Stimulated activated CD4-positive, alpha-beta T cell treated with anti-CD3 and anti-CD28 coated beads, Interleukin-12 subunit alpha, Interleukin-12 subunit beta, amount 100 ng/mL, for 4 hours (primary cell): ENCODE measurements around the gene PCDH1.
A peak's percentile ranks its signal among the peaks of the same experiment; 100 is the strongest.

Source experiments
- DNase-seq: peaks from one replicate; pipeline ENCODE4 v3.0.0-alpha.2; 2020

PCDH1 gene

GRCh38 chr5:141852448-141852847 lies 25.8 kb downstream of the PCDH1 start:
- no peak for DNase-seq

DNA sequence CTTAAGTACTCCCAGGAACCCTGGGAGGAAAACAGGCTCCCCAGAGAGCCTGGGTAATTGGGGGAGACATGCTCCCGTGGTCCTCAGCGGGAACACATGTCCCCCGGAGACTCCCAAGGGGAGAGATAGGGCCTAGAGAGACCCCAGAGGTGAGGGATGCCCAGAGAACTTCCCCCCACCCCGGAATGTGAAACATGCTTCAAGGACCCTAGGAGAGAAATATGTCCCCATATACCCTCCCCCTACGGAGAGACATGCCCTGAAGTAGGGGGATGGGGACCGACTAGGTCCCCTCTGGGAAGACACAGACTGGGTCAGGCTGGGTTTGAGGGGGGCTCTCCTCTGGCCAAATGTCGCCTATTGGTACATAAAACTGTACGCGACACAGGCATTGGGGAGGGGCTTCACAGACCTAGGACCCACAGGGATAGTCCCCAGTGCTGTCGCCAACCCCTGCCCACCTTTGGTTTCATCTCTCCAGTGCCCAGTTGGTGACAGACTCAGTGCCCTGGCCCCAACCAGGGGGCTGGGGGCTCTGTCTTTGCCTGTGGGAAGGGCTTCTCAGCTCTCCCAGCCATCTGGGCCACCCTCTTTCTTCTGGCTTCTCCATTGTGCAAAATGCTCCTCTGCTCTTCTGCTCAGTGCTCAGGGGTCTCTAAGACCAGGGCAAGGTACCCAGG lies 26.9 kb downstream of the PCDH1 start:
- no peak for DNase-seq

DNA sequence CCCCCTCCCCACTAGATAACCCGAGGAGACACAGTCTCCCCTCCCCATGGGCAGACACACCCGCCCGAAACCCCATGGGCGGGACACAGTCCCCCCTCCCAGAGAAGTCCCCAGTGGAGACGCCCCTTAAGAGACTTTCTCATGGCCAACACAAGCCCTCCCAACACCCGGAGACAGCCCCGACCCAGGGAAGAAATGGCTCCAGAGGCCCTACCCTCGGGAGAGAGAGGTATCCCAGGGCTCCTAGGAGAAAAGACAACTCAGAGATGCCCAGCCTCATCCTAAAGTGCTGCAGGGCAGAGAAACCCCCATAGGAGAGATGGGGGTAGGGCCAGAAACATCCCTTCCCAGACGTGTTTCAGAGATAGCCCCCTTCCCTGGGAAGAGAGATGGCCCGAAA lies 27.4 kb downstream of the PCDH1 start:
- DNase-seq, result no peak

DNA sequence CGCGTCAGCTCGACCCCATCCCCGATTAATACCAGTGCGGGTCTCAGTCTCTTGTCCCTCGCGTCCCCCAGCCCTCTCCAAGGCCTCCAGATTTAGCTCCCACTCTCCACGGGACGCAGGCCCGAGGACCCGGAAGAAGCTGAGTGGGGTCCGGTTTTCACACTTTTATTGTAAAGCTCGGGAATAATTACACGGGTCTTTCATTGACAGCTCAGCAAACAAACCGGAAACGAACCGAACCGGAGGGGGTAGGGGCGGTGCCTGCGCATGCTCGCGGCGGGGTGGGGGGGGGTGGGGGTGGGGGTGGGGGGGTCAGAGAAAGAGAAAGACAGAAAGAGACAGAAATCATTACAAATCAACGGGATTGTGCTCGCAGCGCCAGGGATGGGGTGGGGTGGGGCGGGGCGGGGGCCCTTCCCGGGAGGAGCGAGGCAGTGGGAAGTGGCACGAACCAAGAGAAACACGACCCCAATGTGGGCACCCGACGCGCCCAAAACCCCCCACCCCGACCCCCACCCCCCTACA lies 27.9 kb downstream of the PCDH1 start:
- DNase-seq, result peak; percentile 25

GRCh38 chr5:141849415-141850243 lies 28.6 kb downstream of the PCDH1 start:
- DNase-seq, result peak; percentile 71

GRCh38 chr5:141848744-141849414 lies 29.3 kb downstream of the PCDH1 start:
- DNase-seq, result peak; percentile 45

DNA sequence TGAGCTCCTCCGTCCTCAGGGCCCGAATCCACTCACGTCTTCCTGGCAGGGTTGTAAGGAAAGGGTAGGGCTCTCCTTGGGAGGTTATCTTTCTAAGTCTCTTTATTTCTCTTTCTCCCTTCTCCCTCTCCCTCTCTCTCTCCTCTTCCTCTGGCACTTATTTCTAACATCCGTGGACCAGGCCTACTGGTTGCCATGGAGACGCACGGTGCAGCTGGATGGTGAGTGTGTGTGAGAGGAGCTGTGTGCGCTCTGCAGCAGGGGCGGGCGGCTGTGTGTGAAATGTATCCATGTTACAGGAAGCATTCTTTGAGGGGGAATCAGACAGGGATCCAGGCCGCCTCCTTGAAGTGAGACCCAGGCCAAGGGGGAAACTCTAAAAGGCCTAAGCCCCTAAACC lies 32.2 kb downstream of the PCDH1 start:
- DNase-seq, result no peak

- no peak for DNase-seq
Measured at GRCh38 chr5:141845371-141845851, 32.8 kb downstream of the PCDH1 start.

DNA sequence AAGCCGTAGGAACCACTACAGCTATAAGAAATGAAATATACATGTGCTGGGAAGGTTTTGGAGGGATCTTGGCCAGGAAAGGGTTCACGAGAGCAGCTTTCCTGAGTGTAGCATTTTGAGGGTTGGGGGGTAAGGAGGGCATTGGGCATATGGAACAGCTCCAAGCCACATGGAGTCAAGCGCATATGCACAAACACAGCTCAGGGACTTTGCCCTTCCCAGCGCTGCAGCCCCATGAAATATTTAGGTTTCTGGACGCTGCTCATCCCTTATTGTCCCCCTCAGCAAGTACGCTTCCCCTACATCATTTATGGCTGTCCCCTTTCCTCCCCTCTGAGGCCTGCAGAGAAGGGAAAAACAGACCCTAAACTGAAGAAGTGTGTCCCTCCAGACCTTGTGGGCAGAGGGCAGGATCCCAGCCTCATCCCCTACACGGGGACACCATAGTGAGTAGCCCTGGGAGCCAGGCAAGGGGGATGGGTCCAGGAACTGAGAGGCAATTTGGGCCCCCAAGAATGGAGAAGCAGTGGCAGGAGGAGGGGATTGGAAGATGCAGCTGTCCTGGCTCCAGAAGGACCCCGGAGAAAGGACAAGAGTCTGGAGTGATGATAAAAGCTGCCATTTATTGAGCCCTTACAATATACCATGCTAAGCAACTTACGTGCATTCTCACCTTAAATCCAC lies 33.7 kb downstream of the PCDH1 start:
- DNase-seq, result no peak

DNA sequence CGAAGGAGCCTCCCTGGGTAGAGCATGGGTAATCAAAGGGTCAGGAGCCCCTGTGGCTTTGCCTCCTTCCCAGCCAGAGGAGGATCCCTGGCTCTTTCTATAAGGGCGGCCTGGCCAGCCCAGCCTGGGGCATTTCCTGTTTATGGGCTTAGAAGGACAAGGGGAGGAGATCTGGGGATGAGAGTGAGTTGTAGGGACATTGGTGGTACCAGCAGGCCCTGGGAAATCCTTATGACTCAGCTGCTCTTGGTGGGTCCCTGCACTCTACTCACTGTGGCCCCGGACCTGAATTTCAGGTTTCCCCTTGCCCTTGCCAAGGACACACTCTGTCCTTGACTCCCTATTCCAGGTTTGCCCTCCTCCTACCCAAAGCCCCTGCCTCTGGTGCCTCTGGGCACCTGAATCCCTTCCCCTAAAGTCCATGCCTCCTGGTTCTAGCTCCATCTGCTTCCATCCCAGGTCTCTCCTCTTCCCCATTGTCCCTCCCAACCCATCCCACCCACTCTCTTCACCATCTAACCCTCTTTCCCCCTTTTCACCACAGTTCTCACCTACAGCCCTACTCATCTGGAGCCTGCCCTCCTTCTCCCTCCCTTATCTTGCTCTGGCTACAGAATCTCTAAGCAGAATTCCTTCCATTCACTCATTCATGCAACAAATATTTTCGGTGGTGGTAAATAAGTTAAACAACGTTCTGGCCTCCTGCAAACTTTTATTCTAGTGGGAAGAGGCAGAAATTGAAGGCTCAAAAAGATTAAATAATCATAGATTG lies 34.9 kb downstream of the PCDH1 start:
- DNase-seq, result no peak

- DNase-seq, result no peak
Measured at GRCh38 chr5:141841378-141842180, 36.6 kb downstream of the PCDH1 start.

DNA sequence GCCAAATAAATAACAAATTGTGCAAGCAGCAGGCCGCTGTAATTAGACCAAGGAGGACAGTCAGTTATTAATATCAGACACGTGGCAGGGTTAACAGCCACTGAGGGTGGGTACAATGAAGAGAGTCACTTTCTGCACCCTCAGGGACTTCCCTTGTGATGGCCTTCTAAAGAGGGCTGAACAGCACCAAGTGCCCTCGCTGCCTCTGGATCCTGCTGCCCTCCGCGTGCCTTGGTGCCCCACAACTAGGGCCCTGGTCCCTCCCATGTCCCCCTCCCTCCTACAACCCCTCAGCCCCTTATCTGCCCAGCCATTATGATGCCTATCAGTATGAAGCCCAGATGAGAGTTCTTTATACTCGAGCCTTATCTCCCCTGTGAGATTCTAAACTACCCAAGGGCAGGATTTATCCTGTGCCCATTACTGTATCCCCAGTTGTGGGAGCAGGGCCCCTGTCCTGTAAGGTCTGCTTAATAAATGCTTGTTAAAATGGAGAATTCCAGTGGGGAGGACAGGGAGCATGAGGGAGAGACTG lies 37.3 kb downstream of the PCDH1 start:
- DNase-seq, result no peak

DNA sequence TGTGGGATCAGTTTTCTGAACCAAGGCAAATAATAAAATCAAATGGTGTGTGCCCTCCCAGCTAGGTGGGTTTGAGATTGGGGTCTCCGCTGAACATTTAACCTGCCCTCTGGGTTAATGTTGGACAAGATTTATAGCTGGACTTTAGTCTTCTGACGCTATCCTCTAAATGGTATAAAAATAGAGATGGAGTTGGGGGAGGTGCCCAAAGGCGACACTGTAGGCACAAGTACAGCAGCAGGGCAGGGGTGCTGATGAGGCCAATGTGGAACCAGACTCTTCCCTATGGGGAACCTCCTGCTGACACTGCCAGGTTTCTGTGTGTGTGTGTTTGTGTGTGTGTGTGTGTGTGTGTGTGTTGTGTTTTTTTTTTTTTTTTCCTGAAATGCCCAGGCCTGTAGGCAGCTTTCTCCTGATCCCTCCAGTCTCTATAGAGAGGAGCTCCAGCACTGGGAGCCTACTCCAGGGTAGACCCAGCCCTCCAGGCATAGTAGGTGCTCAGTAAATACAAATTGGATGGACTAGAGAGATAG lies 37.9 kb downstream of the PCDH1 start:
- DNase-seq, result no peak

- no peak for DNase-seq
Measured at GRCh38 chr5:141839015-141839513, 39.1 kb downstream of the PCDH1 start.

DNA sequence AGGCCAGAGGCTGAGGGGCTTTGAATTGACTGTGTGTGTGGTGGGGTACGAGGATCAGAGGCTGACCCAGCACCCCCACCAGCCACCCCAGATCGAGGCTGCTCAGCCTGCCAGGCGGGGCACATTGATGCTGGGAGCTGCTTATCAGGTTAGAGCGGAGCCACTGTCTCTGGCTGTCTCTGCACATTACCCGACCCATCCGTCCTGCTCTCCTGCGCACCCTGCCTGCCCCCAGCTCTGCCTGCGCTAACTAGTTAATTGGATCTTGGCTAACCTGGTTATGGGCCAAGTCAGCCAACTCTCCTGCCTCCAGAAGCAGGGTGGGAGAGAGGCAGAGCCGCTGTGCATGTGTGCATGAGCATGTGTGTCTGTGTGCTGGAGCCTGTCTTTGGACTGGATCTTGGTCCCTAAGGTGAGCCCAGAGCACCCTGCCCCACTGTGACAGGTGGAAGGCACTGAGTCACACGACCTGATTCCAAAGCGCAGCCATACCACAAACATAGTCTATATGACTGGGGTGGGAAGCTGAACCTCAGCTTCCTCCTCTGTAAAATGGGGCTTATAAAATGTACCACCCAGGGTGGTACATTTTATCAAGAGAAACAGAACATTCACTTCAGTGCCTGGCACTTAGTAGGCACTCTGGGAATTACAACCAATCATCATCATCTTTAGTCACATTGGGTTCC lies 39.7 kb downstream of the PCDH1 start:
- no peak for DNase-seq

GRCh38 chr5:141835928-141836670 lies 42.1 kb downstream of the PCDH1 start:
- no peak for DNase-seq

GRCh38 chr5:141834331-141834730 lies 43.9 kb downstream of the PCDH1 start:
- DNase-seq, result no peak

DNA sequence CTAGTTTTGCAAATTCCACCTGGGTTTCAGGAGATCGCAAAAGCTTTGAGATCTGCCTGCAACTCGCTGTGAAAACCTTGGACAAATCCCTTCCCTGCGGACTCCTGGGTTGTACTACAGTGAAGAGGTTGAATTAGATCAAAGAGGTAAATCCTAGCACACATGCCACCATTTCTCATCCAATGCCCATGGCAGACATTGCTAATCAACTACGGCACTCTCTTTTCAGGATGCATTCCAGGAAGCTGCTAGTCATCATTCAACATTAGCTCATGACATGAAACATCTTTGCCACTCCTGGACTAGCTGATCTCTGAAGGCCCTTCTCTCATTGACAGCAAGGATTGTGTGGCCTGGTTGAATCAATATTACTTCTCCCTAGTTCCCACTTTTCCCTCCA lies 46.1 kb downstream of the PCDH1 start:
- DNase-seq, result no peak

GRCh38 chr5:141828162-141828561 lies 50.0 kb downstream of the PCDH1 start:
- no peak for DNase-seq
